ENCODE results near the gene MRAS.
"Not testable (repeated sequence)": the region's sequence is repeated elsewhere in the genome, so short reads cannot be mapped to it uniquely, and the experiment has no call there.

Gene MRAS

DNA sequence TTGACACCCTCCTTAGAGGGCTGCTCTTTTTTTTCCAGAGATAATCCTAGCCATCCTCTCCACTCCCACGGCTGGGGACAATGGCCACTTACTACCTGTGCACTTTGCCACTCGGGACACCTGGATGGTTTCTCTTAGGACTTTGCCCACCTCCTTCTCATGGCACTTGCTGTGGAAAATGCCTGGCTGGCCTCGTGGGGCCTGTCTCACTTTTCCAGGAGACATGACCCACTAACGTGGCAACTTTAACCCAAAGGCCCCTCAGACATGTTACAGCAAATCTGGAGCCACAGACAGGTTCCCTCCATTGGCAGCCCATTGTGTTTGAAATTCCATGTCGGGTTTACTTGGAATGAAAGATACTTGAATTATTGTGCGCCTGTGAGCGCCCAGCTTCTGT is 56.6 kb downstream of the MRAS start:
- in situ Hi-C loops (cut with HindIII; ENCODE audit: low pct_unique_long_range_greater_than_20kb, low sequenced_read_pairs): no loop called here
- no peak for DNase-seq (ENCODE audit: low read depth in 1 of 2, low spot score in 1 of 2)
- no peak for TF ChIP-seq JUND (IDR thresholded peaks at IDR 0.05; ENCODE audit: low read depth)

- TF ChIP-seq JUND (IDR thresholded peaks at IDR 0.05; ENCODE audit: low read depth): no peak
- in situ Hi-C loops (cut with HindIII; ENCODE audit: low pct_unique_long_range_greater_than_20kb, low sequenced_read_pairs): no loop called here
Observed at GRCh38 chr3:138405486-138405885, 57.1 kb downstream of the MRAS start.

GRCh38 chr3:138406606-138407005 is 58.2 kb downstream of the MRAS start:
- in situ Hi-C loops (cut with HindIII; ENCODE audit: low pct_unique_long_range_greater_than_20kb, low sequenced_read_pairs): no loop called here
- no peak for DNase-seq (ENCODE audit: low read depth in 1 of 2, low spot score in 1 of 2)
- TF ChIP-seq JUND (IDR thresholded peaks at IDR 0.05; ENCODE audit: low read depth): no peak

More at GRCh38 chr3:138405486-138405885, 57.1 kb downstream of the MRAS start:
- no peak for DNase-seq (ENCODE audit: low read depth in 1 of 2, low spot score in 1 of 2)

DNA sequence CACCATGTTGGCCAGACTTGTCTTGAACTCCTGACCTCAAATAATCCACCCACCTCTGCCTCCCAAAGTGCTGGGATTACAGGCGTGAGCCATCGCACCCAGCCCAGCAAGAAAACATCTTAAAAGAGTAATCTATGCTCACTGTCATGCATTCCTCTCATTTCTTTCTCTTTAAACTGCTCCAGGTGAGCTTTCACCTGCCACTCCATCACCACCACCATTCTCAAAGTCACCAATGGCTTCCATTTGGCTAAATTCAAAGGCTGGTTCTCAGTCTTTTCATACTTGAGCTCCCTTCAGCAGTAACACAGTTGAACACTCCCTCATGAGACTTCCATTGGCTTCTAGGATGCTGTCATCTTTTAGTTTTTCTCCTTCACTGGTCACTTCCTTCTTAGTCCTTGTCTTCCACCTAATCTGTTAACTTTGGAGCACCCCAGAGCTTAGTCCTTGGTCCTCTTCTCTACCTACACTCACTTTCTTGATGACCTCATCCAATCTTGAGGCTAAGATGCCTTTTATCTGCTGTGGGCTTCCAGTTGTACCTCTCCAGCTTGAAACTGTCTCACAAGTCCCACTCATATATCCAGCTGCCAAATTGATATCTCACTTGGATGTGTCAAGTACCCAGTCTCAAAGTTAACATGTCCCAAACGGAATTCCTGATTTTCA is 59.0 kb downstream of the MRAS start:
- no peak for TF ChIP-seq JUND (IDR thresholded peaks at IDR 0.05; ENCODE audit: low read depth)
- in situ Hi-C loops (cut with HindIII; ENCODE audit: low pct_unique_long_range_greater_than_20kb, low sequenced_read_pairs): no loop called here
- no peak for DNase-seq (ENCODE audit: low read depth in 1 of 2, low spot score in 1 of 2)

DNA sequence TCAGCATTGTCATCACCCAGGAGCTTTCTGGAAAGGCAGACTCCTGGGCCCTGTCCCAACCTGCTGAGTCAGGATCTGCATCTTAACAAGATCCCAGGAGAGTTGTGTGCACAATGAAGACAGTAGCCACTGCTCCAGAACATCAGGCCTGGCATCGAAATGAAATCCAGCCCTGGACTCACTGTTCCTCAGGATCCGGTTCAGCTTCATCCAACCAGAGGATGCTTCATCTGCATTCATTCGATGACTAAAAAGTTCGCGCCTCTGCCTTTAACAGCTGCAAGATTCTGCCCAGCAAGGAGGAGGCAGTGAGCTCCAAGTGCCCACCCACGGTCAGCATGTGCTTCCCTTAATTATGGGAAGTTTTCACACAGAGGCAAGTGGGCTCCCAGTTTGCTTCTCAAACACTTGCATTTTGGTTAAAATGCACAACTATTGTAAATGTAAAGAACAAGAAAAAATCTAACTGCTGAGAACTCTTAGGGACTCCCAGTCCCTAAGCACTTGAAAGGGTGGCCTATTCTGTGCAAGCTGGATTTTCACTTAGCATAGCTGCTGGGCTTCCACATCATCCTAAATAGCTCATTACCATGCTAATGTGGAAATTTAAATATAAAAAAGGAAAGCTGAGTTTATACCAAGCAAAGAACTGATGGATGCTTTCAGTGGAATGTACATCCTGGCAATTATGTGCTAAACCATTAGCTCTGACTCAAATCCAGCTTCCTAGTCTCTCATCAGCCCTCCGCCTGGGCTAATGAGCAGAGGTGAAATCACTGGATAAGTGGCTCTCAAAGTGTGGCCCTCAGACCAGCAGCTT is 60.6 kb downstream of the MRAS start:
- DNase-seq (ENCODE audit: low read depth in 1 of 2, low spot score in 1 of 2): no peak
- in situ Hi-C loops (cut with HindIII; ENCODE audit: low pct_unique_long_range_greater_than_20kb, low sequenced_read_pairs): no loop called here
- no peak for TF ChIP-seq JUND (IDR thresholded peaks at IDR 0.05; ENCODE audit: low read depth)

- in situ Hi-C loops (cut with HindIII; ENCODE audit: low pct_unique_long_range_greater_than_20kb, low sequenced_read_pairs): no loop called here
- no peak for TF ChIP-seq JUND (IDR thresholded peaks at IDR 0.05; ENCODE audit: low read depth)
- DNase-seq (ENCODE audit: low read depth in 1 of 2, low spot score in 1 of 2): no peak
Observed at GRCh38 chr3:138412821-138413551, 64.6 kb downstream of the MRAS start.

DNA sequence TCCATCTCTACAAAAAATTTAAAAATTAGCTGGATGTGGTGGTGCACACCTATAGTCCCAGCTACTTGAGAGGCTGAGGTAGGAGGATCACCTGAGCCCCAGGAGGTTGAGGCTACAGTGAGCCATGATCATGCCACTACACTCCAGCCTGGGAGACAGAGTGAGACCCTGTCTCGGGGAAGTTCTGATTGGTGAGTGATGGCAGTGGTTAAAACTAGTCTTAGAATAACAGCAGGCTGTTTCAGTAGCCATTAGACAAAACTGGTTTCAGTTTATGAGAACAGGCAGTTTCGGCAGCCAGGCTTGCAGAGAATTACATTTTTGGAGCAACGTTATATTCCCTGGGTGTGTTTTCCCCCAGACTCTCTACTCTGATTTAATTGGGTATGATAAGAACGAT is 67.9 kb downstream of the MRAS start:
- DNase-seq (ENCODE audit: low read depth in 1 of 2, low spot score in 1 of 2); in situ Hi-C loops (cut with HindIII; ENCODE audit: low pct_unique_long_range_greater_than_20kb, low sequenced_read_pairs): not testable (repeated sequence)

DNA sequence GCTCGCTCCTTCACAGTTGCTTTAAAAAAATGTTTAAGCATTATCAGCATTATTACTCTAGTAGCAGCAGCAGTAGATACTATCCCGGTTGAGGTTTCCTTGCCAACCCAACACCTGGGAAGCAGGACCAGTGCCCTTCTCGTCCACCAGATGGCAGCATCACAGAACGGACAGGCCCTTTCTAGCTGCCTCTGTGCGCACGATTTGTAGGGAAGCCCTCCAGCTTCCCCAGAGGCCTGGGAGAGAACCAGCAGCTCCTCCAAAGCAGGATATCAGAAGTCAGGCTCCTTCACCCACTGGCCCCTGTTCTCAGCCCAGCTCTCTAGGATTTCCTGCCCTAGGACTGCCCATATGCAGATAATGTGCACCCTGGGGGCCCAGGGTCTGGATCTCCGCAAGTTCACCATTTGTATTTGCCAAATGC is 69.2 kb downstream of the MRAS start:
- no peak for TF ChIP-seq JUND (IDR thresholded peaks at IDR 0.05; ENCODE audit: low read depth)
- DNase-seq (ENCODE audit: low read depth in 1 of 2, low spot score in 1 of 2): peak; percentile 84 to 91
- in situ Hi-C loops (cut with HindIII; ENCODE audit: low pct_unique_long_range_greater_than_20kb, low sequenced_read_pairs): no loop called here

GRCh38 chr3:138418601-138419206 is 70.3 kb downstream of the MRAS start:
- no peak for DNase-seq (ENCODE audit: low read depth in 1 of 2, low spot score in 1 of 2)
- TF ChIP-seq JUND (IDR thresholded peaks at IDR 0.05; ENCODE audit: low read depth): no peak
- in situ Hi-C loops (cut with HindIII; ENCODE audit: low pct_unique_long_range_greater_than_20kb, low sequenced_read_pairs): no loop called here

GRCh38 chr3:138423316-138423715 is 74.9 kb downstream of the MRAS start:
- DNase-seq (ENCODE audit: low read depth in 1 of 2, low spot score in 1 of 2): no peak
- in situ Hi-C loops (cut with HindIII; ENCODE audit: low pct_unique_long_range_greater_than_20kb, low sequenced_read_pairs): no loop called here
- no peak for TF ChIP-seq JUND (IDR thresholded peaks at IDR 0.05; ENCODE audit: low read depth)

DNA sequence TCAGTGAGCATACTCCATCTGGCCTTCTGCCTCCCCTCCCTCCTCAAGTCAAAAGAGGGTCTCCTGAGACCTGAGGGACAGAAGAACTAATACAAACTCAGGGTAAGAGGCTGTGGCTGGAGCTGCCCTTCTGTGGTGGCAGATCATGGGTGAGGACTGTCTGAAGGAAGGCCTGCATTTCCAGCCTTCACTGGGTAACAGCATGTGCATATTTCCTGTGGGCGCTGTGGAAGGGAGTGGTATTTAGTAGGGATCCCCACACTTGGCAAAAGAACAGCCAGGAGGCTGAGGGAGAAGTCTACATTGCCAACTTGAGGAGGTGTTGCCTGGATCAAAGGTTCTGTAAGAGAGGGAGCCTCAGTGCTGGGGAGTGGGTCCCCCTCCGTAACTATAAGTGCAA is 75.9 kb downstream of the MRAS start:
- TF ChIP-seq JUND (IDR thresholded peaks at IDR 0.05; ENCODE audit: low read depth): no peak
- DNase-seq (ENCODE audit: low read depth in 1 of 2, low spot score in 1 of 2): no peak
- in situ Hi-C loops (cut with HindIII; ENCODE audit: low pct_unique_long_range_greater_than_20kb, low sequenced_read_pairs): no loop called here

DNA sequence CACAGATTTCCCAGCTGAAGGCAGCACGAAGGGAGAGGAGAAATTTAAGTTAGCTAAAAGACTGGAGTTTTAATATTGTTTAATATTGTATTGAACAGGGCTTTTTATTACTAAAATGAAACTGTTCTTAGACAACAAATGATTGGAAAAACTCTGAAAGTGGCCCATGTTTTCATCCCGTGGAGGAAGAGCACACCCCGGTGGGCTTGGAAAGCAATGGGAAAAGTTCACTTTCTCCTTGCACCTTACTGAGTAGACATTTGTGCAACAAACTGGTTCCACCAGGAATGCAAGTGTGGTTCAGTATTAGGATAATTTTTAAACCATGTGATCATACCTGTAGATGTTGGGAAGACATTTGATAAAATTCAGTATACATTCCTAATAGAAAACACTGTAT is 77.8 kb downstream of the MRAS start:
- TF ChIP-seq JUND (IDR thresholded peaks at IDR 0.05; ENCODE audit: low read depth): no peak
- in situ Hi-C loops (cut with HindIII; ENCODE audit: low pct_unique_long_range_greater_than_20kb, low sequenced_read_pairs): no loop called here
- DNase-seq (ENCODE audit: low read depth in 1 of 2, low spot score in 1 of 2): peak in 1 of 2 experiments; percentile 63

DNA sequence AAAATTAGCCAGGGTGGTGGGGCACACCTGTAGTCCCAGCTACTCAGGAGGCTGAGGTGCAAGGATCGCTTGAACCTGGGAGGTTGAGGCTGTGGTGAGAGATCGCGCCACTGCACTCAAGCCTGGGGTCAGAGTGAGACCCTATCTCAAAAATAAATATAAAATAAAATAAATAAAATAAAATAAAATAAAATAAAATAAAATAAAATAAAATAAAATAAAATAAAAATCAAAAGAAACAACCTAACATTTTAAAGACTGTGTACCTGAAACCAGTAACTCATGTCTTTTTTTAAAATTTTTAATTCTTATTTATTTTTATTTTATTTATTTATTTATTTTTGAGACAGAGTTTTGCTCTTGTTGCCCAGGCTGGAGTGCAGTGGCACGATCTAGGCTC is 78.4 kb downstream of the MRAS start:
- in situ Hi-C loops (cut with HindIII; ENCODE audit: low pct_unique_long_range_greater_than_20kb, low sequenced_read_pairs); DNase-seq (ENCODE audit: low read depth in 1 of 2, low spot score in 1 of 2): not testable (repeated sequence)

Measured in T47D (cell line).